Measurements from ENCODE around the gene LGALSL. TPM values are rescaled to one million over a fixed set of nuclear protein-coding genes. Genes with fewer than 3 reads are reported as not detected.

LGALSL gene
- total RNA-seq, 2 experiments from 2014 or later: 3.2 to 4.5 TPM

- no peak for DNase-seq (ENCODE audit: low spot score)
- no peaks in the 10 kb centered on the region for H3K9me2 ChIP-seq (ENCODE audit: insufficient read depth, low read length)
- ChIA-PET POLR2A (interaction anchor here (0.6 to 1.0 kb wide), 2 partner anchors 21 to 77 kb away, joined by 3 read pairs; no protein-coding TSS in a partner anchor), CTCF (ENCODE audit: unreplicated experiment) (no interaction called here)
- H4K20me1 ChIP-seq (ENCODE audit: insufficient read depth, low read length): no peaks in the 10 kb centered on the region
- no peak overlapping the region for H2AFZ ChIP-seq (ENCODE audit: low read length)
- intact Hi-C loops (cut with micrococcal nuclease; ENCODE audit: unreplicated experiment): no loop called here
- H3K4me1 ChIP-seq (ENCODE audit: insufficient read depth, low read length, poor library complexity, severe bottlenecking): peaks cover 3% of the 10 kb centered on the region
- no TSS peak for BruUV-seq (replicated peaks)
- H3K4me2 ChIP-seq (ENCODE audit: low read length): no peak overlapping the region
- H3K27ac ChIP-seq (ENCODE audit: low read depth, low read length, poor library complexity, severe bottlenecking): no peak overlapping the region
- no peaks in the 10 kb centered on the region for H3K36me3 ChIP-seq (ENCODE audit: insufficient read depth, low read length)
- TF ChIP-seq CTCF (conservative IDR thresholded peaks at IDR 0.05; ENCODE audit: low read length): no peak
- TF ChIP-seq EZH2phosphoT487 (IDR thresholded peaks at IDR 0.05; ENCODE audit: borderline replicate concordance, low read depth, low read length): no peak
- no peaks in the 10 kb centered on the region for H3K79me2 ChIP-seq (ENCODE audit: insufficient read depth, low read depth, low read length)
- H3K9me3 ChIP-seq (ENCODE audit: low read length): no peaks in the 10 kb centered on the region
- no peak overlapping the region for H3K4me3 ChIP-seq (ENCODE audit: low read depth, low read length, poor library complexity, severe bottlenecking)
Observed at GRCh38 chr2:64479259-64480117, 25.5 kb downstream of the LGALSL start.

- POLR2A ChIA-PET: no interaction called here
- CTCF ChIA-PET (ENCODE audit: unreplicated experiment): no interaction called here
Observed at GRCh38 chr2:64481665-64482064, 27.7 kb downstream of the LGALSL start.

More at GRCh38 chr2:64481665-64482064, 27.7 kb downstream of the LGALSL start:
- H3K9me2 ChIP-seq (ENCODE audit: insufficient read depth, low read length): no peaks in the 10 kb centered on the region
- H3K4me1 ChIP-seq (ENCODE audit: insufficient read depth, low read length, poor library complexity, severe bottlenecking): no peaks in the 10 kb centered on the region
- no peak for DNase-seq (ENCODE audit: low spot score)
- H3K4me3 ChIP-seq (ENCODE audit: low read depth, low read length, poor library complexity, severe bottlenecking): no peak overlapping the region
- no peaks in the 10 kb centered on the region for H3K36me3 ChIP-seq (ENCODE audit: insufficient read depth, low read length)
- BruUV-seq (replicated peaks): no TSS peak
- H4K20me1 ChIP-seq (ENCODE audit: insufficient read depth, low read length): no peaks in the 10 kb centered on the region
- H2AFZ ChIP-seq (ENCODE audit: low read length): no peak overlapping the region
- no peak overlapping the region for H3K27ac ChIP-seq (ENCODE audit: low read depth, low read length, poor library complexity, severe bottlenecking)
- H3K79me2 ChIP-seq (ENCODE audit: insufficient read depth, low read depth, low read length): no peaks in the 10 kb centered on the region
- intact Hi-C loops (cut with micrococcal nuclease; ENCODE audit: unreplicated experiment): no loop called here
- no peaks in the 10 kb centered on the region for H3K9me3 ChIP-seq (ENCODE audit: low read length)
- no peak for TF ChIP-seq CTCF (conservative IDR thresholded peaks at IDR 0.05; ENCODE audit: low read length)
- no peak for TF ChIP-seq EZH2phosphoT487 (IDR thresholded peaks at IDR 0.05; ENCODE audit: borderline replicate concordance, low read depth, low read length)
- no peak overlapping the region for H3K4me2 ChIP-seq (ENCODE audit: low read length)

Data from OCI-LY7 (cell line).